Activated CD4-positive, alpha-beta T cell treated with anti-CD3 and anti-CD28 coated beads, Interleukin-2, amount 10 ng/mL, durations not matched to agents 7 days and 5 days (primary cell): ENCODE measurements around the gene MCF2L. TPM values are rescaled to one million over a fixed set of nuclear protein-coding genes. Genes with fewer than 3 reads are reported as not detected.
"Not testable (repeated sequence)": the region's sequence is repeated elsewhere in the genome, so short reads cannot be mapped to it uniquely, and the experiment has no call there.

Experiments
- CTCF ChIA-PET: fragments of 350-600 bp; sonication (Branson Sonifier 250); formaldehyde crosslinking; loops from one replicate; lab custom pipeline; 2021; ENCODE audit warnings: antibody characterized with exemption; lab: Charles Lee
- POLR2A ChIA-PET: fragments of 350-600 bp; sonication (Branson Sonifier 250); formaldehyde crosslinking; loops from one replicate; lab custom pipeline; 2021; ENCODE audit warnings: antibody characterized with exemption; lab: Charles Lee
- DNase-seq: peaks from one replicate; pipeline ENCODE4 v3.0.0-alpha.2; 2020
- H3K27ac Mint-ChIP-seq: one replicate; pipeline ENCODE4 v1.8.0; 2021; ENCODE audit warnings: mild to moderate bottlenecking, moderate library complexity, mixed read lengths
- H3K27me3 Mint-ChIP-seq: one replicate; pipeline ENCODE4 v1.8.0; 2021; ENCODE audit warnings: mixed read lengths
- H3K36me3 Mint-ChIP-seq: one replicate; pipeline ENCODE4 v1.8.0; 2021; ENCODE audit warnings: low read depth, mixed read lengths
- H3K4me1 Mint-ChIP-seq: one replicate; pipeline ENCODE4 v1.8.0; 2021; ENCODE audit warnings: mixed read lengths
- H3K4me3 Mint-ChIP-seq: one replicate; pipeline ENCODE4 v1.8.0; 2021; ENCODE audit warnings: mild to moderate bottlenecking, moderate library complexity, mixed read lengths
- H3K9me3 Mint-ChIP-seq: one replicate; pipeline ENCODE4 v1.8.0; 2021; ENCODE audit warnings: mixed read lengths
- total RNA-seq, 2 experiments: library from RNA; stranded (reverse); gene quantifications; one replicate each; pipeline ENCODE4 v1.2.3, GENCODE V29; 2021

MCF2L gene
- total RNA-seq, 2 experiments from 2014 or later, result 1.2 to 1.4 TPM

- no peaks in the 10 kb centered on the region for H3K36me3 Mint-ChIP-seq
- no peaks in the 10 kb centered on the region for H3K27me3 Mint-ChIP-seq
- no peak for DNase-seq
- no peak overlapping the region for H3K27ac Mint-ChIP-seq
- no peaks in the 10 kb centered on the region for H3K4me1 Mint-ChIP-seq
- CTCF ChIA-PET, result interaction anchor here (1.4 kb wide), 1 partner anchor 9 kb away, joined by 3 read pairs; no protein-coding TSS in a partner anchor
- H3K4me3 Mint-ChIP-seq, result no peak overlapping the region
- H3K9me3 Mint-ChIP-seq, result no peaks in the 10 kb centered on the region
- POLR2A ChIA-PET, result no interaction called here
Observed at GRCh38 chr13:113093580-113094409, 124.8 kb downstream of the MCF2L start.

GRCh38 chr13:113094410-113094800 lies 125.4 kb downstream of the MCF2L start:
- Mint-ChIP-seq H3K9me3 (no peaks in the 10 kb centered on the region), H3K27ac (no peak overlapping the region), H3K27me3 (no peaks in the 10 kb centered on the region), H3K4me3 (no peak overlapping the region), H3K4me1 (no peaks in the 10 kb centered on the region), H3K36me3 (no peaks in the 10 kb centered on the region)
- POLR2A ChIA-PET, result no interaction called here
- CTCF ChIA-PET, result interaction anchor here (1.4 kb wide), 1 partner anchor 9 kb away, joined by 3 read pairs; no protein-coding TSS in a partner anchor
- DNase-seq, result no peak

GRCh38 chr13:113095146-113096051 lies 126.4 kb downstream of the MCF2L start:
- H3K4me1 Mint-ChIP-seq, result no peaks in the 10 kb centered on the region
- H3K27ac Mint-ChIP-seq, result no peak overlapping the region
- no peak overlapping the region for H3K4me3 Mint-ChIP-seq
- H3K27me3 Mint-ChIP-seq, result no peaks in the 10 kb centered on the region
- no peaks in the 10 kb centered on the region for H3K9me3 Mint-ChIP-seq
- no peaks in the 10 kb centered on the region for H3K36me3 Mint-ChIP-seq
- ChIA-PET CTCF (no interaction called here), POLR2A (no interaction called here)
- no peak for DNase-seq

- Mint-ChIP-seq H3K9me3 (no peaks in the 10 kb centered on the region), H3K27ac (no peak overlapping the region), H3K4me1 (no peaks in the 10 kb centered on the region), H3K36me3 (no peaks in the 10 kb centered on the region), H3K27me3 (no peaks in the 10 kb centered on the region), H3K4me3 (no peak overlapping the region)
- ChIA-PET CTCF (no interaction called here), POLR2A (no interaction called here)
- no peak for DNase-seq
Observed at GRCh38 chr13:113096052-113096744, 127.2 kb downstream of the MCF2L start.

- H3K36me3 Mint-ChIP-seq, result no peaks in the 10 kb centered on the region
- H3K27me3 Mint-ChIP-seq, result no peaks in the 10 kb centered on the region
- H3K4me1 Mint-ChIP-seq, result no peaks in the 10 kb centered on the region
- POLR2A ChIA-PET, result no interaction called here
- H3K27ac Mint-ChIP-seq, result no peak overlapping the region
- H3K4me3 Mint-ChIP-seq, result no peak overlapping the region
- H3K9me3 Mint-ChIP-seq, result no peaks in the 10 kb centered on the region
- DNase-seq, result no peak
- CTCF ChIA-PET, result no interaction called here
Observed at GRCh38 chr13:113096745-113097305, 127.8 kb downstream of the MCF2L start.

GRCh38 chr13:113097651-113098050 lies 128.6 kb downstream of the MCF2L start:
- Mint-ChIP-seq H3K27ac (no peak overlapping the region), H3K4me3 (no peak overlapping the region), H3K4me1 (no peaks in the 10 kb centered on the region), H3K36me3 (no peaks in the 10 kb centered on the region), H3K9me3 (no peaks in the 10 kb centered on the region), H3K27me3 (no peaks in the 10 kb centered on the region)
- POLR2A ChIA-PET, result no interaction called here
- CTCF ChIA-PET, result no interaction called here
- no peak for DNase-seq

GRCh38 chr13:113098162-113098732 lies 129.2 kb downstream of the MCF2L start:
- no peak overlapping the region for H3K27ac Mint-ChIP-seq
- H3K9me3 Mint-ChIP-seq, result no peaks in the 10 kb centered on the region
- no peaks in the 10 kb centered on the region for H3K27me3 Mint-ChIP-seq
- H3K4me3 Mint-ChIP-seq, result no peak overlapping the region
- CTCF ChIA-PET, result no interaction called here
- H3K36me3 Mint-ChIP-seq, result no peaks in the 10 kb centered on the region
- no peaks in the 10 kb centered on the region for H3K4me1 Mint-ChIP-seq
- DNase-seq, result no peak
- POLR2A ChIA-PET, result no interaction called here

GRCh38 chr13:113099142-113099541 lies 130.1 kb downstream of the MCF2L start:
- Mint-ChIP-seq H3K9me3 (no peaks in the 10 kb centered on the region), H3K4me3 (no peak overlapping the region), H3K27me3 (no peaks in the 10 kb centered on the region), H3K36me3 (no peaks in the 10 kb centered on the region), H3K27ac (no peak overlapping the region), H3K4me1 (no peaks in the 10 kb centered on the region)
- CTCF ChIA-PET, result no interaction called here
- POLR2A ChIA-PET, result no interaction called here
- no peak for DNase-seq

GRCh38 chr13:113102302-113102701 lies 133.3 kb downstream of the MCF2L start:
- H3K4me3 Mint-ChIP-seq, H3K9me3 Mint-ChIP-seq, H3K36me3 Mint-ChIP-seq, DNase-seq, H3K27me3 Mint-ChIP-seq, POLR2A ChIA-PET, H3K4me1 Mint-ChIP-seq, H3K27ac Mint-ChIP-seq: not testable (repeated sequence)
- CTCF ChIA-PET, result interaction anchor here (1.1 kb wide), 1 partner anchor 8 kb away, joined by 3 read pairs; no protein-coding TSS in a partner anchor

- Mint-ChIP-seq H3K36me3 (no peaks in the 10 kb centered on the region), H3K9me3 (no peaks in the 10 kb centered on the region), H3K27me3 (no peaks in the 10 kb centered on the region), H3K27ac (no peak overlapping the region), H3K4me1 (no peaks in the 10 kb centered on the region), H3K4me3 (no peak overlapping the region)
- DNase-seq, result no peak
- POLR2A ChIA-PET, result no interaction called here
- CTCF ChIA-PET, result interaction anchor here (1.1 kb wide), 1 partner anchor 9 kb away, joined by 3 read pairs; no protein-coding TSS in a partner anchor
Observed at GRCh38 chr13:113102727-113103126, 133.7 kb downstream of the MCF2L start.

- no peak overlapping the region for H3K27ac Mint-ChIP-seq
- no peaks in the 10 kb centered on the region for H3K4me1 Mint-ChIP-seq
- DNase-seq, result no peak
- H3K4me3 Mint-ChIP-seq, result no peak overlapping the region
- no peaks in the 10 kb centered on the region for H3K36me3 Mint-ChIP-seq
- no peaks in the 10 kb centered on the region for H3K27me3 Mint-ChIP-seq
- ChIA-PET CTCF (interaction anchor here (1.1 to 1.2 kb wide), 2 partner anchors 10 to 12 kb away, joined by 3 read pairs; no protein-coding TSS in a partner anchor), POLR2A (no interaction called here)
- H3K9me3 Mint-ChIP-seq, result no peaks in the 10 kb centered on the region
Observed at GRCh38 chr13:113103646-113104045, 134.6 kb downstream of the MCF2L start.
